ENCODE measurements around the gene TREX2. TPM values are rescaled to one million over a fixed set of nuclear protein-coding genes. Genes with fewer than 3 reads are reported as not detected.

Gene TREX2
- total RNA-seq, 1 experiment from 2014 or later = 1.1 TPM

- no peak overlapping the region for H2BK15ac ChIP-seq (ENCODE audit: low read depth, low read length)
- no peaks in the 10 kb centered on the region for H3K79me1 ChIP-seq (ENCODE audit: insufficient read depth, low read depth, low read length, poor library complexity, severe bottlenecking)
- H3K23ac ChIP-seq (ENCODE audit: insufficient read length, low read depth, low read length) = no peak overlapping the region
- no peak overlapping the region for H3K18ac ChIP-seq (ENCODE audit: insufficient read length, low read depth, low read length)
- H3T11ph ChIP-seq (ENCODE audit: low read length) = no peak overlapping the region
- H2BK5ac ChIP-seq (ENCODE audit: insufficient read length, low read length) = no peak overlapping the region
- no peak overlapping the region for H4K91ac ChIP-seq (ENCODE audit: insufficient read length, low read depth, low read length)
- H4K5ac ChIP-seq (ENCODE audit: insufficient read length, low read depth, low read length) = no peak overlapping the region
- Mint-ChIP-seq H3K27ac (peak overlapping the region in 1 of 3 experiments; percentile 73; a peak in 1 of 7 replicates), H3K4me3 (no peak overlapping the region; a peak in 1 of 5 replicates), H3K4me1 (no peaks in the 10 kb centered on the region), H3K9me3 (peaks cover 68 to 88% of the 10 kb centered on the region in 2 experiments), H3K36me3 (ENCODE audit: insufficient read depth in 1 of 3, low read depth in 3 of 3) (peaks cover 39 to 57% (median 47%) of the 10 kb centered on the region in 3 experiments), H3K27me3 (ENCODE audit: low read depth) (no peaks in the 10 kb centered on the region; the same call in 1 of the 2 replicates)
- H3K4me1 ChIP-seq (ENCODE audit: insufficient read depth, low read length) = no peaks in the 10 kb centered on the region
- no peak overlapping the region for H2BK20ac ChIP-seq (ENCODE audit: low read depth, low read length, poor library complexity, severe bottlenecking)
- no peak overlapping the region for H3K4ac ChIP-seq (ENCODE audit: low read depth, low read length)
- no peak overlapping the region for H3K27ac ChIP-seq (ENCODE audit: insufficient read length, low read depth, low read length)
- H2AK5ac ChIP-seq (ENCODE audit: insufficient read length, low read length) = no peak overlapping the region
- H2BK12ac ChIP-seq (ENCODE audit: insufficient read length, low read depth, low read length) = no peak overlapping the region
- no peaks in the 10 kb centered on the region for H4K20me1 ChIP-seq (ENCODE audit: control insufficient read depth, insufficient read depth, insufficient read length)
- no peaks in the 10 kb centered on the region for H3K79me2 ChIP-seq (ENCODE audit: insufficient read depth, low read length)
- no peak overlapping the region for H2AFZ ChIP-seq (ENCODE audit: low read length)
- no peak for TF ChIP-seq CTCF (conservative IDR thresholded peaks at IDR 0.05)
- H3K14ac ChIP-seq (ENCODE audit: insufficient read depth, low read length) = no peak overlapping the region
- H4K8ac ChIP-seq (replicated peaks; ENCODE audit: insufficient read length, low read depth, low read length) = no peak overlapping the region
- no peak overlapping the region for H3K4me2 ChIP-seq (ENCODE audit: insufficient read depth, insufficient read length, low read length)
- H3K27me3 ChIP-seq (ENCODE audit: insufficient read depth, low read length) = no peaks in the 10 kb centered on the region
- peaks cover 56% of the 10 kb centered on the region for H3K9me3 ChIP-seq (ENCODE audit: control insufficient read depth, low read depth, low read length)
- H3K9ac ChIP-seq (ENCODE audit: extremely low read depth, insufficient read length, low read length) = no peak overlapping the region
- H3K56ac ChIP-seq (ENCODE audit: insufficient read length, low read depth, low read length) = no peak overlapping the region
- no CpG with 5 or more reads among the region's 12 CpGs for WGBS (ENCODE audit: extremely low coverage, insufficient read length, low lambda C conversion rate)
- H3K23me2 ChIP-seq (ENCODE audit: insufficient read length, low read depth, low read length, poor library complexity, severe bottlenecking) = peaks cover 3% of the 10 kb centered on the region
- H2BK120ac ChIP-seq (ENCODE audit: low read depth, low read length, poor library complexity, severe bottlenecking) = no peak overlapping the region
- no peak for DNase-seq
These were observed 17.7 kb upstream of the TREX2 start for GRCh38 chrX:153463556-153463955.

Measured in H9 (cell line).